HG03108 (cell line): ENCODE data around the gene TRIM17.

Experiments used
- ATAC-seq: cut with Tn5 transposase; IDR thresholded peaks from one replicate; pipeline ENCODE4 v1.9.1; 2021; ENCODE audit warnings: moderate library complexity; ENCODE audit not compliant: unreplicated experiment

The TRIM17 gene

GRCh38 chr1:228359613-228360532 is 56.8 kb downstream of the TRIM17 start:
- ATAC-seq: no peak

- ATAC-seq: no peak
These were observed 57.7 kb downstream of the TRIM17 start for GRCh38 chr1:228358764-228359612.

GRCh38 chr1:228358039-228358763 is 58.5 kb downstream of the TRIM17 start:
- no peak for ATAC-seq
